Fibroblast of lung (primary cell): ENCODE data around the gene THOC7.

Experiments used
- EZH2 ChIP-seq: IDR thresholded peaks from 2 replicates; pipeline ENCODE4 v1.5.1; 2012; ENCODE audit warnings: low read length, control low read depth, mild to moderate bottlenecking; ENCODE audit errors: missing control alignments
- TF ChIP-seq, protein P1 (sequence below), 2 donors: IDR thresholded peaks in 1 of 2; conservative IDR thresholded peaks in 1 of 2; 1 replicate in 1 of 2; 2 replicates in 1 of 2; pipeline ENCODE4 v1.5.1; 2011 to 2012; ENCODE audit warnings: low read length in 2 of 2, control low read depth in 1 of 2, inconsistent platforms in 1 of 2, low read depth in 1 of 2, mild to moderate bottlenecking in 1 of 2

DNA sequence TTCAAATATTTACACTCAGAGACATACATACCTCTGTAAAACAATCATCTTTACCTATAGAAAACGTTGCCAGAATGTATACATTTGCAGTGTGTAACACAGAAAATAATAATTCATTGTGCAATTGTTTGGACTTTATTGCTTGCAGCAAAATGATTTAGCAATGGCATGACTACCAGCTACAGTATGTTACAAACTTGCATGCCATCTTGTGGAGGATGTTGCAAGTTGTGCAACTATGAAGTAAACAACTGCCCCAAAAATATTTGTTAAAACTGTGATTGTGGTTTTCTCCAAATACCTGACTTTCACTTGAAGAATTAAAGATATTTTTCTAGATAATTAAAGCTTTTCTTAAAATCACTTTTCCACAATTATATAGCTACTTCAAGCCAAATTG is 71.6 kb downstream of the THOC7 start:
- TF ChIP-seq, protein P1, sequence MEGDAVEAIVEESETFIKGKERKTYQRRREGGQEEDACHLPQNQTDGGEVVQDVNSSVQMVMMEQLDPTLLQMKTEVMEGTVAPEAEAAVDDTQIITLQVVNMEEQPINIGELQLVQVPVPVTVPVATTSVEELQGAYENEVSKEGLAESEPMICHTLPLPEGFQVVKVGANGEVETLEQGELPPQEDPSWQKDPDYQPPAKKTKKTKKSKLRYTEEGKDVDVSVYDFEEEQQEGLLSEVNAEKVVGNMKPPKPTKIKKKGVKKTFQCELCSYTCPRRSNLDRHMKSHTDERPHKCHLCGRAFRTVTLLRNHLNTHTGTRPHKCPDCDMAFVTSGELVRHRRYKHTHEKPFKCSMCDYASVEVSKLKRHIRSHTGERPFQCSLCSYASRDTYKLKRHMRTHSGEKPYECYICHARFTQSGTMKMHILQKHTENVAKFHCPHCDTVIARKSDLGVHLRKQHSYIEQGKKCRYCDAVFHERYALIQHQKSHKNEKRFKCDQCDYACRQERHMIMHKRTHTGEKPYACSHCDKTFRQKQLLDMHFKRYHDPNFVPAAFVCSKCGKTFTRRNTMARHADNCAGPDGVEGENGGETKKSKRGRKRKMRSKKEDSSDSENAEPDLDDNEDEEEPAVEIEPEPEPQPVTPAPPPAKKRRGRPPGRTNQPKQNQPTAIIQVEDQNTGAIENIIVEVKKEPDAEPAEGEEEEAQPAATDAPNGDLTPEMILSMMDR (conservative IDR thresholded peaks at IDR 0.05 in 1 of 2, IDR thresholded peaks at IDR 0.05 in 1 of 2; ENCODE audit: low read depth in 1 of 2, low read length in 2 of 2): peak; percentile 36 to 57
- no peak for TF ChIP-seq EZH2
